C4-2B (cell line): Measurements from ENCODE around the gene SERTAD3.
A peak's percentile ranks its signal among the peaks of the same experiment; 100 is the strongest.

Source experiments
- H3K27ac ChIP-seq: fragments of 450-650 bp; 2 replicates; pipeline ENCODE4 v1.5.1; 2017
- CTCF ChIP-seq: fragments of 450-650 bp; conservative IDR thresholded peaks from 2 replicates; pipeline ENCODE4 v1.5.1; 2017; ENCODE audit warnings: mild to moderate bottlenecking
- ZFX ChIP-seq: fragments of 450-650 bp; IDR thresholded peaks from 2 replicates; pipeline ENCODE4 v1.6.1; 2017

The SERTAD3 gene

GRCh38 chr19:40472516-40472915 lies 28.4 kb upstream of the SERTAD3 start:
- no peak overlapping the region for H3K27ac ChIP-seq
- TF ChIP-seq CTCF (no peak), ZFX (no peak)

- TF ChIP-seq ZFX, result no peak
- no peak overlapping the region for H3K27ac ChIP-seq
Observed at GRCh38 chr19:40471111-40471510, 27.0 kb upstream of the SERTAD3 start.

- TF ChIP-seq ZFX, result no peak
- H3K27ac ChIP-seq, result no peak overlapping the region
Observed at GRCh38 chr19:40469011-40469410, 24.9 kb upstream of the SERTAD3 start.

GRCh38 chr19:40466985-40467734 lies 23.0 kb upstream of the SERTAD3 start, which contains the start of gene SPTBN4:
TSS of gene SPTBN4 (plus strand) at chr19:40467001. CDS start at chr19:40472622, 5,621 bp downstream.
- peak within 1 kb of the TSS; percentile 90 for H3K27ac ChIP-seq

GRCh38 chr19:40466219-40466984 lies 22.3 kb upstream of the SERTAD3 start:
- no peak for TF ChIP-seq CTCF
- TF ChIP-seq ZFX, result no peak
- H3K27ac ChIP-seq, result peak overlapping the region; percentile 90

More at GRCh38 chr19:40466985-40467734, 23.0 kb upstream of the SERTAD3 start, which contains the start of gene SPTBN4:
- TF ChIP-seq CTCF (no peak), ZFX (no peak)

GRCh38 chr19:40465557-40466218 lies 21.6 kb upstream of the SERTAD3 start, which contains the start of gene BLVRB:
TSS of gene BLVRB (minus strand) at chr19:40465745. CDS start at chr19:40465688, 57 bp downstream.
- TF ChIP-seq CTCF (no peak), ZFX (no peak; the same call in 1 of the 2 replicates)
- H3K27ac ChIP-seq, result peak within 1 kb of the TSS; percentile 90

GRCh38 chr19:40465025-40465556 lies 21.0 kb upstream of the SERTAD3 start:
- TF ChIP-seq ZFX (0 out of 2 replicates have a peak, but pooled peaks have one; percentile 31), CTCF (no peak)
- H3K27ac ChIP-seq, result peak overlapping the region; percentile 90
